Measurements from ENCODE around the gene RUVBL1. TPM values are rescaled to one million over a fixed set of nuclear protein-coding genes. Genes with fewer than 3 reads are reported as not detected.

Gene RUVBL1
- total RNA-seq, result 10 to 100 TPM; 16.0 to 26.9 (median 21.8) TPM

- H3K36me3 ChIP-seq, result peaks cover 0 to 2% (median 0%) of the 10 kb centered on the region in 4 donors
- peak; percentile 100 for ATAC-seq (ENCODE audit: low FRiP score in 2 of 2)
- peak within 1 kb of the TSS; percentile 81 to 95 (median 84) for H3K4me3 ChIP-seq
- peaks cover 4 to 18% (median 12%) of the 10 kb centered on the region in 4 donors for H3K4me1 ChIP-seq
- peak; percentile 97 to 99 for DNase-seq
- H3K9me3 ChIP-seq, result no peaks in the 10 kb centered on the region
- TF ChIP-seq, protein P1, sequence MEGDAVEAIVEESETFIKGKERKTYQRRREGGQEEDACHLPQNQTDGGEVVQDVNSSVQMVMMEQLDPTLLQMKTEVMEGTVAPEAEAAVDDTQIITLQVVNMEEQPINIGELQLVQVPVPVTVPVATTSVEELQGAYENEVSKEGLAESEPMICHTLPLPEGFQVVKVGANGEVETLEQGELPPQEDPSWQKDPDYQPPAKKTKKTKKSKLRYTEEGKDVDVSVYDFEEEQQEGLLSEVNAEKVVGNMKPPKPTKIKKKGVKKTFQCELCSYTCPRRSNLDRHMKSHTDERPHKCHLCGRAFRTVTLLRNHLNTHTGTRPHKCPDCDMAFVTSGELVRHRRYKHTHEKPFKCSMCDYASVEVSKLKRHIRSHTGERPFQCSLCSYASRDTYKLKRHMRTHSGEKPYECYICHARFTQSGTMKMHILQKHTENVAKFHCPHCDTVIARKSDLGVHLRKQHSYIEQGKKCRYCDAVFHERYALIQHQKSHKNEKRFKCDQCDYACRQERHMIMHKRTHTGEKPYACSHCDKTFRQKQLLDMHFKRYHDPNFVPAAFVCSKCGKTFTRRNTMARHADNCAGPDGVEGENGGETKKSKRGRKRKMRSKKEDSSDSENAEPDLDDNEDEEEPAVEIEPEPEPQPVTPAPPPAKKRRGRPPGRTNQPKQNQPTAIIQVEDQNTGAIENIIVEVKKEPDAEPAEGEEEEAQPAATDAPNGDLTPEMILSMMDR (IDR thresholded peaks at IDR 0.05), result no peak
- TF ChIP-seq POLR2AphosphoS5 (IDR thresholded peaks at IDR 0.05), result peak; percentile 55 to 57
- peak in 2 of 4 donors; percentile 63 to 64 for TF ChIP-seq EP300 (IDR thresholded peaks at IDR 0.05)
- peak in 2 of 4 donors; percentile 19 to 60 for TF ChIP-seq POLR2A (IDR thresholded peaks at IDR 0.05)
- peak within 1 kb of the TSS; percentile 72 to 89 (median 77) for H3K27ac ChIP-seq
- WGBS, 2 donors, result 4 to 13% methylated on average over 10 to 44 of the region's 47 CpGs
- no peaks in the 10 kb centered on the region for H3K27me3 ChIP-seq
These were observed at the start of gene RUVBL1 for GRCh38 chr3:128123538-128124368. Gene RUVBL1, minus strand, starts transcription at chr3:128123812. Its CDS starts 88 bp downstream, at chr3:128123724.

DNA sequence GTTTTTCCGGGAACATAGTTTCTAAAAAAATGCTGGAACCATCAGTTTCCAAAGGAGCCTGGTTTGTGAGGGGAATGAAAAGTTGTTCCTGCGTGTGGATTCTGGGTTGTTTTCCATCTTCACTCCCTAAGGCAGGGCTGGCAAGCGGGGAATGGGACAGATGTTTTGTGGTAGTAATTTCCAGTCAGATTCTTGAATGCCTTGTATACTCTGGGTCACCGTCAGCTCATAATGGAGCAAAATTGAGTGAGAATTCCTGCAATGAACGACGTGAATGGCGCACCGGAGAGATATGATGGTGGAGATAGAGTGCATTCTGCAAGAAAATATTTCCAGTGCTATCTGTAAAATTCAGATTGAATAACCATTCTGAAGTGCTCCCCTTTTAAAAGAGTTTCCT lies 49.6 kb upstream of the RUVBL1 start:
- ATAC-seq (ENCODE audit: low FRiP score in 2 of 2), result no peak
- Histone ChIP-seq H3K27ac (no peak overlapping the region), H3K36me3 (no peaks in the 10 kb centered on the region), H3K27me3 (no peaks in the 10 kb centered on the region), H3K4me1 (peaks cover 3 to 18% (median 14%) of the 10 kb centered on the region in 4 donors), H3K9me3 (no peaks in the 10 kb centered on the region), H3K4me3 (no peak overlapping the region)
- WGBS, 2 donors, result 84 to 91% methylated on average over 8 of the region's 8 CpGs
- TF ChIP-seq EP300 (IDR thresholded peaks at IDR 0.05) (no peak), POLR2A (IDR thresholded peaks at IDR 0.05) (no peak), POLR2AphosphoS5 (IDR thresholded peaks at IDR 0.05) (no peak)
- TF ChIP-seq, protein P1 (IDR thresholded peaks at IDR 0.05), result no peak
- no peak for DNase-seq

GRCh38 chr3:128170866-128171516 lies 47.4 kb upstream of the RUVBL1 start:
- ATAC-seq (ENCODE audit: low FRiP score in 2 of 2), result peak; percentile 54 to 88
- 36 to 37% methylated on average over 5 of the region's 5 CpGs for WGBS, 2 donors

GRCh38 chr3:128168836-128169235 lies 45.2 kb upstream of the RUVBL1 start:
- Histone ChIP-seq H3K27ac (no peak overlapping the region), H3K27me3 (no peaks in the 10 kb centered on the region), H3K4me3 (no peak overlapping the region), H3K9me3 (no peaks in the 10 kb centered on the region), H3K4me1 (peaks cover 0 to 12% (median 0%) of the 10 kb centered on the region in 4 donors), H3K36me3 (peaks cover 0 to 3% (median 0%) of the 10 kb centered on the region in 4 donors)
- 68 to 76% methylated on average over 4 of the region's 4 CpGs for WGBS, 2 donors
- TF ChIP-seq POLR2A (IDR thresholded peaks at IDR 0.05) (no peak), EP300 (IDR thresholded peaks at IDR 0.05) (no peak), POLR2AphosphoS5 (IDR thresholded peaks at IDR 0.05) (no peak)
- TF ChIP-seq, protein P1 (IDR thresholded peaks at IDR 0.05), result no peak
- ATAC-seq (ENCODE audit: low FRiP score in 2 of 2) (no peak), DNase-seq (no peak)

More at GRCh38 chr3:128170866-128171516, 47.4 kb upstream of the RUVBL1 start:
- Histone ChIP-seq H3K27ac (no peak overlapping the region), H3K27me3 (no peaks in the 10 kb centered on the region), H3K4me1 (peaks cover 3 to 23% (median 14%) of the 10 kb centered on the region in 4 donors), H3K36me3 (peaks cover 0 to 3% (median 0%) of the 10 kb centered on the region in 4 donors), H3K4me3 (no peak overlapping the region), H3K9me3 (no peaks in the 10 kb centered on the region)
- TF ChIP-seq, protein P1 (IDR thresholded peaks at IDR 0.05), result peak; percentile 46 to 76 (median 56)
- TF ChIP-seq EP300 (IDR thresholded peaks at IDR 0.05) (no peak), POLR2A (IDR thresholded peaks at IDR 0.05) (no peak), POLR2AphosphoS5 (IDR thresholded peaks at IDR 0.05) (peak in 1 of 2 donors; percentile 28)
- DNase-seq, result no peak
